Raji (cell line): ENCODE measurements around the gene ACTA2.
A peak's percentile ranks its signal among the peaks of the same experiment; 100 is the strongest.

ENCODE experiments used
- POLR2A ChIP-seq: IDR thresholded peaks from 2 replicates; pipeline ENCODE4 v1.6.1; 2011; ENCODE audit warnings: low read depth, low read length, control low read depth; ENCODE audit not compliant: insufficient read depth

ACTA2 gene

GRCh38 chr10:88901206-88901983 is 51.2 kb downstream of the ACTA2 start:
- no peak for TF ChIP-seq POLR2A

GRCh38 chr10:88899886-88900285 is 52.7 kb downstream of the ACTA2 start:
- no peak for TF ChIP-seq POLR2A

GRCh38 chr10:88898727-88899126 is 53.8 kb downstream of the ACTA2 start:
- no peak for TF ChIP-seq POLR2A

GRCh38 chr10:88896994-88897853 is 55.3 kb downstream of the ACTA2 start:
- TF ChIP-seq POLR2A, result no peak

- no peak for TF ChIP-seq POLR2A
Observed at GRCh38 chr10:88896372-88896993, 56.1 kb downstream of the ACTA2 start.

- TF ChIP-seq POLR2A, result no peak
Observed at GRCh38 chr10:88895250-88895649, 57.3 kb downstream of the ACTA2 start.

GRCh38 chr10:88893611-88894010 is 59.0 kb downstream of the ACTA2 start:
- TF ChIP-seq POLR2A, result no peak

- no peak for TF ChIP-seq POLR2A
Observed at GRCh38 chr10:88892222-88892967, 60.2 kb downstream of the ACTA2 start.

- TF ChIP-seq POLR2A, result no peak
Observed at GRCh38 chr10:88890681-88891381, 61.7 kb downstream of the ACTA2 start.

- TF ChIP-seq POLR2A, result no peak
Observed at GRCh38 chr10:88889559-88890337, 62.8 kb downstream of the ACTA2 start.

- no peak for TF ChIP-seq POLR2A
Observed at GRCh38 chr10:88888810-88889445, 63.6 kb downstream of the ACTA2 start.

- TF ChIP-seq POLR2A, result peak; percentile 45; the same call in 1 of the 2 replicates
Observed at GRCh38 chr10:88886557-88886956, 66.0 kb downstream of the ACTA2 start.
